HG03066 (cell line): ENCODE data around the gene CDH4.

Experiments
- ATAC-seq: cut with Tn5 transposase; IDR thresholded peaks from one replicate; pipeline ENCODE4 v1.9.1; 2021; ENCODE audit warnings: low read depth; ENCODE audit not compliant: unreplicated experiment

The CDH4 gene

DNA sequence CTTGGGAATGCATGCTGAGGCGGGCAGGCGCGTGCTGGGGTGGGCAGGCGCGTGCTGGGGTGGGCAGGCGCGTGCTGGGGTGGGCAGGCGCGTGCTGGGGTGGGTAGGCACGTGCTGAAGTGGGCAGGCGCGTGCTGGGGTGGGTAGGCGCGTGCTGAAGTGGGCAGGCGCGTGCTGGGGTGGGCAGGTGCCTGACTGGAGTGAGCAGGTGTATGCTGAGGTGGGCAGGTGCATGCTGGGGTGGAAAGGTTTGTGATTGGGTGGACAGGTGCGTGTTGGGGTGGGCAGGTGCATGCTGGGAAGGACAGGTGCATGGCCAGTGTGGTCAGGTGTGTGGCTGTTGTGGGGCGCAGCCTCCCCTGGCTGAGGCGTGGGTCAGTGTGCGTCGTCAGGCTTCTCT lies 404.1 kb downstream of the CDH4 start:
- ATAC-seq: no peak

DNA sequence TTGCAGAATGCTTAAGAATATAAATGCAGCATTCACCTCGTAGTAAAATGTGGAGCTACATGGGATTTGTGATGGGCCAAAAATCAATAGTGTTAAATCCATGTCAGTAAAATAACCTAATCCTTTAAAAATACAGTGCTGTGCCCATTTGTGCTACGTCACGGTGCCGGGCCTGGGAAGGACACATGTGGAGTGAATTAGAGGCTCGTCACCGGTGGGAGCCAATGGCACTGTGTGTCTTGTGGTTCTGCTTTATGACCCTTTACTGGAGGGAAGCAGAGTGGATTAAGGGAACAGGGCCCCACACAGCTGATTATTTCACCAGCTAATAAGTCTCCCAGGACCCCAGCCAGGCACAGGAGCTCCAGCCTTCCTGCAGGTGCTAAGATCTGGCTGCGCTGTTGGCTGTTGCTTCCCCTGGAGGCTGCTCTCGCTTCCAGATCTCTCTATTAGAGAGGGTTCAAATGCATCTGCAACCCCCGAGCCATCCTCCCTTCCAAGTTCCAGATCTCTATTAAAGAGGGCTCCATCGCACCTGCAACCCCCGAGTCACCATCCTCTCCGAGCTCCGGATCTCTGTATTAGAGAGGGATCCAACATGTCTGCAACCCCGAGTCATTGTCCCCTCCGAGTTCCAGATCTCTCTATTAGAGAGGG lies 405.8 kb downstream of the CDH4 start:
- ATAC-seq: no peak

DNA sequence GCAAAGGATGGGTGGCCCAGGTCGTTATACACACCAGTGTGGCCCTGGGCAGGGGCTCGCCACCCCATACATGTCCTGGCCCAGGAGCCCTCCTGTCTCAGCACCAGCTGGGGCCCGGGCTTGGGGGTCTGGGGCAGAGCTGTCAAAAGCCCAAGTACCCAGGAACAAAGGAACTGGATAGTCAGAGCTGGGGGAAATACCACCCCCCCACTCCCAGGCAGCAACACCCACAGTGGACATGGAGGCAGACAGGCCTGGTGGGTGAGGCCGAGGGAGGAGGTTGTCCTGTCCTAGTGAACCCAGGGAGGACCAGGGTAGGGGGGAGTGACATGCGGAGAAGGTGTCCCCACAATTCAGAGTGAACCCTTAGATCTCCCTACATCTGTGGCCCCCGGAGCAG lies 406.5 kb downstream of the CDH4 start:
- ATAC-seq: no peak

DNA sequence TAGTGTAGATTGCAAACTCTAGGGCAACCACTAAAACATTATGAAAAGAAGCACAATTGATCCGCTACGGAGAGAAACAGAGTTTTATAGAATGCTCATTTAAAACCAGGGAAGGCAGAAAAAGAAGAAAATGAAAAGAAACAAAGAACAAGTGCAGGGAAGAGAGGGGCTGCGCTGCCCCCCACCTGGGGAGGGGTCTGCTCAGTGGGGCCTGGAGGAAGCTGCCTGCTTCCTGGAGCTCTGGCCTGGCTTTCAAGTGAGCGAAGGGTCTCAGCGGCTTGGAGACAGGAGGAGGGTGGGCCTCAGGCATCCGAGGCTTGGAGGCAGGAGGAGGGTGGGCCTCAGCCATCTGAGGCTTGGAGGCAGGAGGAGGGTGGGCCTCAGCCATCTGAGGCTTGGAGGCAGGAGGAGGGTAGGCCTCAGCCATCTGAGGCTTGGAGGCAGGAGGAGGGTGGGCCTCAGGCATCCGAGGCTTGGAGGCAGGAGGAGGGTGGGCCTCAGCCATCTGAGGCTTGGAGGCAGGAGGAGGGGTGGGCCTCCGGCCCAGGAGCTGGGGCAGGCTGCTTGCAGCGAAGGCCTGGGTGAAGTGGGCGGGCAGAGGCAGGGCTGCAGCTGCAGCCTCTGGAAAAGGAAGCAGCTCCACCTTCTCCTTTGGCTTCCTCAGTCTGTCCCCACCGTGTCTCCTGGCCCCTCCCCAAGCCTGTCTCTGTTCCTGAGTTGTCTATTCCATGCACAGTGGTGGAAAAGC lies 407.4 kb downstream of the CDH4 start:
- ATAC-seq: no peak

DNA sequence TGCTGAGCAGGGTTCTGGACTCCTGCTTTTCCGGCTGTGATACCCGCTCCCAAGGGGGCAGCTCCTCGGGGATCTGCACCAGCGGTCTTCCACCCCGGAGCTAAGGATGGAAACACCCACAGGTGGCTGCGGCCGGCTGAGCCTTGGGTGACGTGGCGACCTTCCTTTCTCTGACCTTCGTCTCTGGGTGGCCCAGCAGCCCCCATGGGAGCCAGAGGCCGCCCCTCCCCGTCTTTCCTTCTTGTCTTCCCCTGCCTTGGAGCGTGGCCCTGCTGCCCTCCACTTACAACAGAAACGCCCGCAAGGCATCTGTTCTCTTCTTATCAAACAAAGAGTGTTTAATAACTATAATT lies 407.9 kb downstream of the CDH4 start:
- ATAC-seq: no peak

- ATAC-seq: no peak
These were observed 408.5 kb downstream of the CDH4 start for GRCh38 chr20:61660559-61660958.

DNA sequence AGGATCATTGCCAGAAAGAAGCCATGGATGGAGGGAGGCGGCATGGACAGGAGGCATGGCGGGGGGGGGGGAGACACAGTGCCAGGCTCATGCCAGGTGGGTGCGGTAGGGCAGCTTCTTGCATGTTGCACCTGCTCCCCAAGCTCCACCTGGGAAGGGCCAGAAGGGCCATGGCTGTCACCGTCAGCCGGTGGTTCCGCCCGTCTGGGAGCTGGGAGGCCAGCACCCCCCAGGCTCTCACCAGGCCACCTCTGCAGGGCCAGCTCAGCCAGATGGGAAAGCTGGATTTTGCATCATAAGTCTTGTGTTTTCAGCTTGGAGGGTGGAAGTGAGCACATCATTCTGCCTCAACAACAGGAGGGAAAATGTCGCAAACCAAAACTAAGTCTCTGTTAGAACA lies 409.0 kb downstream of the CDH4 start:
- no peak for ATAC-seq

DNA sequence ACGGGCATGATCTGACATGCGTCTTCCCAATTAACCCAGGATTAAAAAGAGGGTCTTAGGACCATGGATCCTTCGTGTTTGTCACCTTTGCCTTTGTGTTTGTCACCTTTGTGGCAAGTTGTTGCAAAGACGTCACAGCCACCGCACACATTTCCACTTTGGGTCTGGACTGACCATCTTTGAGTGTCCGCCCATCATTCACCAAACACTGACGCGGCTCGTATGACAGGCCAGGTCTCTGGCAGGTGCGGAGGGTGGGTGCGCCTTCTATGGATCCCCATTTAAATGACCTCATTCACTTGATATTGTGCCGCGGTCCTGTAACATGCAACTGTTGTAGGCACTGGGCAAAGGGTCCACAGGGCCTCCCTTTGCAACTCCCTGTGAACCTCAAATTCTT lies 409.5 kb downstream of the CDH4 start:
- ATAC-seq: no peak

DNA sequence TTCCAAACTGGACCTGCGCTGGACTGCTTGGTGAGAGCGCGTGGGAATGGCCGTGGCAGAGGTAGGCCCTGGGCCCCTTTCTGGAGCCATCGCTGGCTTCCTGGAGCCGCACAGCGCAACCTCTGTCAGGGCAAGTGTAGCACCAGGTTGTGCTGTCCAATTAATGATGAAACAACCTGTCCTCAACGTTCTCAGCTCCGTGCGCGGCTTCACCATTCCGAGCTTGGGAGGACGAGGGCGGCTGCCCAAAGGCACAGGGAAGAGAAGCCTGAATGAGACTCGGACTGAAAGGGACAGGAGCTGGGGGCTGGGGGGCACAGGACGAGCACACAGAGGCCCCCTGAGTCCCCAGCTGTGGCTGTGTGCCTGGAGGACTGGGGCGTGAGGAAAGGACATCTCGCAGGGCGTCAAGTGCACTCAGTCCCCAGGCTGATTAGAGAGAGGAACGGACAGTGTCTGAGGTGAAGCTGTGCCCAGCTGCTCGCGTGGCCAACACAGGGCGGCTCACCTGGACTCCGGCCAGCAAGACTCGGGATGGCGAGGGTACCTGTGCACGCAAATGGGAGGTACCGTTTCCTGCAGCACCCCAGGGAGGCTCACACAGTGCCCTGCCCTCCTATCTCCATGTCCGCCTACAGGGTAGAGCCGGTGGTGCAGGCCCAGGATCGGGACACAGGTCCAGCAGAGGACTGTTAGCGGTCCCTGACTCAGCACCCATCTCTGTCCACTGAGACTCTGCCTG lies 410.3 kb downstream of the CDH4 start:
- ATAC-seq: no peak

DNA sequence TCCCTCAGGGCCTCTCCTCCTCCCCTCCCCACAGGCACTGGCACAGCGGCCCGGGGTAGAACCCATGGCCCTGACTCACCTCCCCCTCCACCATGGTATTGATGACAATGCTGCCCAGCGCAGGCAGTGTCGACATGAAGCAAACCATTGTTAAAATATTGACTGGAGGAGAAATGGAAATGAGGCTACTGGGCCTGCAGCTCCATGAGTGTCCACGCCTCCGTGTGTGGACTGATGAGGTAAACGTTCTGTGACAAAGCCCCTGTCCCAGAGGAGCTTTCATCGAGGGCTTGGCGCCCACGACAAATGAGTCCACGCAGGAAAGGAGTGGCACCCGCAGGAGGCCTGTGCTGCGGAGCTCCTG lies 410.9 kb downstream of the CDH4 start:
- ATAC-seq: no peak

- no peak for ATAC-seq
These were observed 411.7 kb downstream of the CDH4 start for GRCh38 chr20:61663521-61664425.

GRCh38 chr20:61664556-61665320 lies 412.7 kb downstream of the CDH4 start:
- no peak for ATAC-seq

DNA sequence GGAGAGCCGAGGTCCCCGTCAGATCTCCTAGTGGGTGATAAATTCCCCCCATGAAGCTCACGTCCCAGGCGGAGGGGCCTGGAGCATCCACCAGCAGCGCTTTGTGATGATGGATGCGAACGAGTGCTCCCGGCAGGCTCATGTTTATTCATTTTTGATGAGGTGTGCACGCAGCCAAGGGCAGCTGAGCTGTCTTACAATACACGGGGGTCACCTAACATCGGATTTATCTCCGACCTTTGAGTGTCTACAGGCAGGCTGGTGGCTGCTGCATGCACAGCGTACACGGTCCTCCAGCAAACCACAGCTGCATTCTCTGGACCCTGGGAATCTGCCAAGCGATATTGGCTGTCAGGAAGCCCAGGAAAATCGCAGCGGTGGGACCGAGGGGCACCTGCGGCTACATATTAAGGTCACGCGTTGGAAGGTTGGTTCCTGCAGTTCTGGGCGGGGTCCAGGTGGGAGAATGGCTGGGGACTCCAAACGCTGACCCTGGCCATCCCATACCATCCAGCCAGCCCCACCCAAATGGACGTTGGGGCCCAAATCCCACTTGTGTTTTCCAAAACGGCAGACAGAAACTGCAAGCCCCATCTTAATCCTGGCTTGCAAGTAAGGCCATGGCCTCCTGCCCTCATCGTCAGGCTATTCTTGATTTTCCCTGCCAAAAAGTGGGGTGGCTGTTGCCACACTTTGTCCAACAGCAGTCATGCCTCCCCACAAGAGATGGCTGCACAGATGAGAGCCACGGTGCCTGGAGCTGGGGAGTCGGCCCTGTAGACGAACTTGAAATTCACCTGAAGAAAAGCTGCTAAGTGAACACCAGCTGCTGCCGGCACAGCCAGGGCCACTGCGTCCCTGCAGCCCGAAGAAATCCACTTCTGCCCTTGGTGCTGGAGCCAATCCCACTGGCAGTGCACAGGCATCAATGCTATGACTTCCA lies 413.7 kb downstream of the CDH4 start:
- no peak for ATAC-seq

- no peak for ATAC-seq
These were observed 414.4 kb downstream of the CDH4 start for GRCh38 chr20:61666471-61666832.

DNA sequence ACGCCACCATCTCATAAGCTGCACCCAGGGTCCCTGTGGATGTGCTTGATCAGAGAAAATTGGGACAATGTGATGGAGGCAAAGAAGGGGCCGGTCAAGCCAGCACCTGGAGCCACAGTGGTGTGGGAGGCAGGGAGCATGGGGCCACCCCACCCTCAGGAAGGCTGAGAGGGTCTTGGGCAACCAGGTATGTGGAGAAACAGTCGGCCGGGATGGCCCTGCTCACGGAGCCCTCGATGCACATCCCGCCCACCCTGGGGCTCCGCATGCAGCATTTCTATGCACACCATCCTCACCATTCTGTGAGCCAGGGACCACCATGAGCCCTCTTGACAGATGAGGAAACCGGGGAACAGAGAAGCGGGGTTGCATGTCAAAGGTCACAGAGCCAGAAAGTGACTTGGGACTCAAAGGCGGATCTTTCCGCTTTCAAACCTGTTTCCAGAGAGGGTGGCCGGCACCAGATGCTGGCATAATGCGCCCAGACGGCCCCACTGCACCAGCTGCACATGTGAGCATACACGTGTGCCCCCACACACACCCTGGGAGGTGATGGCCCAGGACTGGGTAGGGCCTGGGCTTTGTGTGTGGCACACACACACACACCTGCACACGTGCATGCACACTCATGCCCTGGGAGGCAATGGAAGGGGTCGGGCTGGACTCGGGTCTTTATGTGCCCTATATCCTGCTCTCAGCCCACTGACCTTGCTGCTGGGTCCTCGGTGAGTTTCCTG lies 415.2 kb downstream of the CDH4 start:
- ATAC-seq: no peak

- no peak for ATAC-seq
These were observed 416.1 kb downstream of the CDH4 start for GRCh38 chr20:61668065-61668650.

GRCh38 chr20:61668771-61669503 lies 416.9 kb downstream of the CDH4 start:
- no peak for ATAC-seq
